ENCODE results near the gene MANSC4.

GRCh38 chr12:27733791-27734190 lies 46.2 kb downstream of the MANSC4 start:
- TF ChIP-seq, protein P1, sequence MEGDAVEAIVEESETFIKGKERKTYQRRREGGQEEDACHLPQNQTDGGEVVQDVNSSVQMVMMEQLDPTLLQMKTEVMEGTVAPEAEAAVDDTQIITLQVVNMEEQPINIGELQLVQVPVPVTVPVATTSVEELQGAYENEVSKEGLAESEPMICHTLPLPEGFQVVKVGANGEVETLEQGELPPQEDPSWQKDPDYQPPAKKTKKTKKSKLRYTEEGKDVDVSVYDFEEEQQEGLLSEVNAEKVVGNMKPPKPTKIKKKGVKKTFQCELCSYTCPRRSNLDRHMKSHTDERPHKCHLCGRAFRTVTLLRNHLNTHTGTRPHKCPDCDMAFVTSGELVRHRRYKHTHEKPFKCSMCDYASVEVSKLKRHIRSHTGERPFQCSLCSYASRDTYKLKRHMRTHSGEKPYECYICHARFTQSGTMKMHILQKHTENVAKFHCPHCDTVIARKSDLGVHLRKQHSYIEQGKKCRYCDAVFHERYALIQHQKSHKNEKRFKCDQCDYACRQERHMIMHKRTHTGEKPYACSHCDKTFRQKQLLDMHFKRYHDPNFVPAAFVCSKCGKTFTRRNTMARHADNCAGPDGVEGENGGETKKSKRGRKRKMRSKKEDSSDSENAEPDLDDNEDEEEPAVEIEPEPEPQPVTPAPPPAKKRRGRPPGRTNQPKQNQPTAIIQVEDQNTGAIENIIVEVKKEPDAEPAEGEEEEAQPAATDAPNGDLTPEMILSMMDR (conservative IDR thresholded peaks at IDR 0.05), result no peak
- TF ChIP-seq ZFX (IDR thresholded peaks at IDR 0.05), result no peak

All from C4-2B (cell line).